Islet precursor cell (in vitro differentiated cells): ENCODE data around the gene OGDHL.
A peak's percentile ranks its signal among the peaks of the same experiment; 100 is the strongest.
"Not testable (repeated sequence)": the region's sequence is repeated elsewhere in the genome, so short reads cannot be mapped to it uniquely, and the experiment has no call there.

ENCODE experiments used
- DNase-seq: peaks from one replicate; pipeline ENCODE4 v3.0.0-alpha.2; 2018

OGDHL gene

GRCh38 chr10:49761789-49762565 lies at the start of gene OGDHL:
OGDHL (minus strand) TSS chr10:49762323; CDS start chr10:49758592, 3,731 bp downstream.
- peak; percentile 85 for DNase-seq

GRCh38 chr10:49803988-49804387 lies 41.9 kb upstream of the OGDHL start:
- DNase-seq, result no peak

- no peak for DNase-seq
Measured at GRCh38 chr10:49798275-49798674, 36.2 kb upstream of the OGDHL start.

- DNase-seq, result no peak
Measured at GRCh38 chr10:49791100-49791499, 29.0 kb upstream of the OGDHL start.

- DNase-seq, result no peak
Measured at GRCh38 chr10:49784681-49785080, 22.6 kb upstream of the OGDHL start.

- no peak for DNase-seq
Measured at GRCh38 chr10:49783645-49784044, 21.5 kb upstream of the OGDHL start.

- no peak for DNase-seq
Measured at GRCh38 chr10:49781247-49781646, 19.1 kb upstream of the OGDHL start.

GRCh38 chr10:49778197-49778596 lies 16.1 kb upstream of the OGDHL start:
- DNase-seq, result no peak

- no peak for DNase-seq
Measured at GRCh38 chr10:49776851-49777250, 14.7 kb upstream of the OGDHL start.

GRCh38 chr10:49775014-49775413 lies 12.9 kb upstream of the OGDHL start:
- no peak for DNase-seq

GRCh38 chr10:49772944-49773343 lies 10.8 kb upstream of the OGDHL start:
- not testable (repeated sequence) for DNase-seq

- DNase-seq, result not testable (repeated sequence)
Measured at GRCh38 chr10:49771046-49771445, 8.9 kb upstream of the OGDHL start.

GRCh38 chr10:49769692-49770091 lies 7.6 kb upstream of the OGDHL start:
- no peak for DNase-seq

GRCh38 chr10:49768731-49769130 lies 6.6 kb upstream of the OGDHL start:
- no peak for DNase-seq

GRCh38 chr10:49768329-49768728 lies 6.2 kb upstream of the OGDHL start:
- DNase-seq, result peak; percentile 53

- DNase-seq, result no peak
Measured at GRCh38 chr10:49767752-49768151, 5.6 kb upstream of the OGDHL start.

GRCh38 chr10:49766484-49766883 lies 4.4 kb upstream of the OGDHL start:
- no peak for DNase-seq

GRCh38 chr10:49762566-49762877 lies 399 bp upstream of the OGDHL start:
- no peak for DNase-seq

GRCh38 chr10:49761201-49761788 lies 828 bp downstream of the OGDHL start:
- DNase-seq, result peak; percentile 48

GRCh38 chr10:49760789-49761188 lies 1.3 kb downstream of the OGDHL start:
- DNase-seq, result no peak

- DNase-seq, result peak; percentile 56
Measured at GRCh38 chr10:49759787-49760551, 2.2 kb downstream of the OGDHL start.

GRCh38 chr10:49758249-49758930 lies 3.7 kb downstream of the OGDHL start:
- DNase-seq, result peak; percentile 41

GRCh38 chr10:49756641-49757040 lies 5.5 kb downstream of the OGDHL start:
- DNase-seq, result no peak
